Measurements from ENCODE around the gene CATSPERZ. TPM values are rescaled to one million over a fixed set of nuclear protein-coding genes. Genes with fewer than 3 reads are reported as not detected.

The CATSPERZ gene
- total and polyA plus RNA-seq, 2 donors (not counting 3 experiments of a cell fraction or from before 2014, with no cell fraction given): 0.11 TPM; not detected in 1

DNA sequence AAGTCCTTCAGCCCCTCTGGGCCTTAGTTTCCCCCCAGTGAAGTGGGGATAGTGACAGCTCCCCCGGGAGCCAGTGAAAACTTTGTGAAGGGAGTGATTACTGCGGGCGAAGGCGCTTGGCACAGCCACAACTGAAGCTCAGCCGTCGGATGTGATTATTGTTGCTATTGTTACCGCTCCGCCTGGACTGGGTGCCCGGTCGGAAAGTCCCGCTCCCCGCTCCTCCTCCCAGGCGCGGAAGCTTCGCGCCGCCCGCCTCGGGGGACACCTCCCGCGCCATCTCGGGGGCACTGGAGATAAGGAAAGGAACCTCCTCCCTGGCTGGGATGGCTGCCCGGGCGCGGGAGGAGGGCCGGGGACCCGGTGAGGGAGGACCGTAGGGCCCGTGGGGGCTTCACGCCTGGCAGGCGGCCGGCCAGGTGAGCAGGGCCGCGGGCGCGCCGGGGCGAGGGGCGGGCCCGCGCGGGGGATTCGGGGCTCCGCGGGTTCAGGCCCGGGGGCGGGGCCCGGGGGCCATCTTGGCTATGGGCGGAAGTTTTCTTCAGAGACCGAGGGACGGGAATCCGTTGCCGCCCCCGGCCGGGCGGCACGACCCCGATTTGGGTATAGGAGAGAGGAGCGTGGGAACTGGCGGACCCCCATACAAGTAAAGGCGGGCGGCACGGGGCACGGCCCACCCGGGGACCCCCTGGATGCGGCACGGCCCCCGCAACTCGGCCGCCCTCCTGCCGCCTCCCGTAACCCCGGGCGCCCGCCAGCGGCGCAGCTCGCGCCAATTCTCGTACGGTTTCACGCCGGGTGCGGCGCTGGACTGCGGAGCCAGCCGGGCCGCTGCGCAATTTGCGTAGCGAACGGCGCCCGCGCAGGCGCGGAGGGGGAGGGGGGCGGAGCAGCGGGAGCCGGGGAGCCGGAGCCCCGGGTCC, 14.9 kb upstream of the CATSPERZ start, which contains the start of gene GPR137:
TSS of gene GPR137 (plus strand) at position 887 of the 923 bp plus-strand sequence. CDS start 677 bp downstream, outside the sequence.
- TSS peak; percentile 78 for BruUV-seq (replicated peaks)
- dilution Hi-C loops (cut with MboI; ENCODE audit: extremely low pct_ligation_motif_present, low sequenced_read_pairs): no loop called here
- no peaks in the 10 kb centered on the region for H3K9me3 ChIP-seq (replicated peaks; ENCODE audit: control insufficient read depth, insufficient read depth, low read length)
- FAIRE-seq (peak; percentile 48), DNase-seq (ENCODE audit: low read depth, low spot score) (peak; percentile 79)
- H3K36me3 ChIP-seq (ENCODE audit: control insufficient read depth in 2 of 2, extremely low read depth in 1 of 2, insufficient read depth in 2 of 2, low read length in 2 of 2): peaks cover 0 to 5% of the 10 kb centered on the region in 2 experiments
- ChIA-PET CTCF (interaction anchor here (0.8 to 3.5 kb wide), 10 partner anchors 14 to 100 kb away, joined by 3 to 26 read pairs (median 6); partner anchors contain the start of genes CATSPERZ, PRDX5, STIP1 and TRMT112), POLR2A (interaction anchor here (1.0 kb wide), 1 partner anchor 14 kb away, joined by 3 read pairs; no protein-coding TSS in a partner anchor)
- TF ChIP-seq GATA2 (IDR thresholded peaks at IDR 0.05; ENCODE audit: insufficient read depth, insufficient read length, low read depth, low read length) (no peak), POLR2A (IDR thresholded peaks at IDR 0.05; ENCODE audit: low read depth, low read length) (peak; percentile 57), FOS (IDR thresholded peaks at IDR 0.05; ENCODE audit: borderline replicate concordance, insufficient read depth, low read length) (no peak), MYC (IDR thresholded peaks at IDR 0.05; ENCODE audit: low read depth, low read length) (no peak), POLR2AphosphoS5 (IDR thresholded peaks at IDR 0.05; ENCODE audit: insufficient read depth, low read depth, low read length) (peak; percentile 55)
- TF ChIP-seq, protein P1, sequence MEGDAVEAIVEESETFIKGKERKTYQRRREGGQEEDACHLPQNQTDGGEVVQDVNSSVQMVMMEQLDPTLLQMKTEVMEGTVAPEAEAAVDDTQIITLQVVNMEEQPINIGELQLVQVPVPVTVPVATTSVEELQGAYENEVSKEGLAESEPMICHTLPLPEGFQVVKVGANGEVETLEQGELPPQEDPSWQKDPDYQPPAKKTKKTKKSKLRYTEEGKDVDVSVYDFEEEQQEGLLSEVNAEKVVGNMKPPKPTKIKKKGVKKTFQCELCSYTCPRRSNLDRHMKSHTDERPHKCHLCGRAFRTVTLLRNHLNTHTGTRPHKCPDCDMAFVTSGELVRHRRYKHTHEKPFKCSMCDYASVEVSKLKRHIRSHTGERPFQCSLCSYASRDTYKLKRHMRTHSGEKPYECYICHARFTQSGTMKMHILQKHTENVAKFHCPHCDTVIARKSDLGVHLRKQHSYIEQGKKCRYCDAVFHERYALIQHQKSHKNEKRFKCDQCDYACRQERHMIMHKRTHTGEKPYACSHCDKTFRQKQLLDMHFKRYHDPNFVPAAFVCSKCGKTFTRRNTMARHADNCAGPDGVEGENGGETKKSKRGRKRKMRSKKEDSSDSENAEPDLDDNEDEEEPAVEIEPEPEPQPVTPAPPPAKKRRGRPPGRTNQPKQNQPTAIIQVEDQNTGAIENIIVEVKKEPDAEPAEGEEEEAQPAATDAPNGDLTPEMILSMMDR (IDR thresholded peaks at IDR 0.05; ENCODE audit: extremely low read depth in 1 of 2, insufficient read depth in 1 of 2, low read depth in 1 of 2, low read length in 2 of 2): no peak
- peak within 1 kb of the TSS; percentile 75 for H2AFZ ChIP-seq (ENCODE audit: low read depth, low read length)
- H4K20me1 ChIP-seq (replicated peaks; ENCODE audit: control insufficient read depth, extremely low read depth, insufficient read depth, low read length): no peaks in the 10 kb centered on the region
- H3K9ac ChIP-seq (replicated peaks; ENCODE audit: extremely low read depth, insufficient read depth, low read length): peak within 1 kb of the TSS; percentile 54
- peak within 1 kb of the TSS; percentile 42 to 49 (median 44) for H3K4me3 ChIP-seq (replicated peaks in 1 of 3; ENCODE audit: insufficient read depth in 1 of 3, low read depth in 1 of 3, low read length in 3 of 3)
- H3K27me3 ChIP-seq (ENCODE audit: control insufficient read depth in 2 of 2, insufficient read depth in 2 of 2, low read length in 2 of 2): peaks cover 2 to 3% of the 10 kb centered on the region in 2 experiments
- peaks cover 11% of the 10 kb centered on the region for H3K4me1 ChIP-seq (ENCODE audit: control insufficient read depth, extremely low read depth, insufficient read depth, low read length)
- peak within 1 kb of the TSS; percentile 35 for H3K27ac ChIP-seq (ENCODE audit: insufficient read depth, low read depth, low read length)
- no peaks in the 10 kb centered on the region for H3K9me1 ChIP-seq (replicated peaks; ENCODE audit: control insufficient read depth, extremely low read depth, insufficient read depth, low read length)
- peaks cover 2% of the 10 kb centered on the region for H3K79me2 ChIP-seq (ENCODE audit: control insufficient read depth, insufficient read depth, low read length)
- intact Hi-C loops (cut with micrococcal nuclease): loop anchor here (1.0 to 5.0 kb wide), 5 partner anchors 15 to 98 kb away; partner anchors contain the start of genes ESRRA, PLCB3, PPP1R14B and STIP1
- peak within 1 kb of the TSS; percentile 60 for H3K4me2 ChIP-seq (ENCODE audit: insufficient read depth, low read length)

All from endothelial cell of umbilical vein (primary cell).